Lower leg skin (tissue), 3 donors: ENCODE data around the gene AKT1S1.

Experiments used
- CTCF ChIP-seq, 3 donors: fragments of 450-650 bp; IDR thresholded peaks; one replicate each; pipeline ENCODE4 v1.5.1; 2016; ENCODE audit warnings: antibody characterized with exemption in 3 of 3, mild to moderate bottlenecking in 3 of 3, moderate library complexity in 2 of 3
- POLR2A ChIP-seq, 2 donors: fragments of 450-650 bp; IDR thresholded peaks; one replicate each; pipeline ENCODE4 v1.6.1; 2016 to 2017; ENCODE audit warnings: antibody characterized with exemption in 2 of 2, mild to moderate bottlenecking in 1 of 2, moderate library complexity in 1 of 2

DNA sequence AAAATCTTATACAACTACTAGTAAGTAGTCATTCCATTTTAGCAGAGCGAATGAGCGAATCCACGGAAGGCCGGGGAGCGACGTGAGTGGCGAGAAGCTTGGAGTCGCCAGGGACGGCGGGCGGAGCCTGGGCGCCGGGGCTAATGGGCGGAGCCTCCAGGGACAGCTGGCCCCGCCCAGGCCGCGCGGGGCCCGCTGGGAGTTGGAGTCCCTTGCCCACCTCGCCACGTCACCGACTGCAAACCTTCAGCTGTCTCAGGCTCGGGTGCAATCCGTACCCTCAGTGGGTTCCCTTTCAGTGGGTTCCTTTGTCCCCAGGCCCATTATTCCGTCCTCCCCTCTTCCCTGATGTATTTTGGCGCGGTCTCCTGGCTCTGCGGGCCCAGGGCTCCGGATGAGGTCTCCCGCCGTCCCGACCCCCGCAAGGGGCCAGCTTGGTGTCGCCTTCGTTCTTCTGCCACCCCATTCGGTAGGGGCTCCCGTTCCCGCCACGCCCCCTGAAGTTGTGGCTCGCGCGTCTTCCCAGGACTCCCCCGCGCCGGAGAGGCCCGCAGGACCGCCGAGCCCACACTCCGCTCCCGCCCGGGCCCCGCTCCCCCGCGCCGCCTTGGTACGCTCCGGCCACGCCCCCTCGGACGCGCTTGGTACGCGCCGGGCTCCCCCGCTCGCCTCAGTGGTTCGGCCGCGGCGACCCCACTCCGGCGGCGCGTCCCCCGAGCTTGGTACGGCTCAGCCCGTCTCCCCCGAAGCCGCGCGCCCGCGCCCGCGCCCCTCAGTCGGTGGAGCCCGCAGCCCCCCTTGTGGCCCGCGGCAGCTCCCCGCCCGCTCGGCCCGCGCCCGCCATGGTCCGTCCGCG, 26.4 kb downstream of the AKT1S1 start, which contains the start of gene PTOV1:
- TF ChIP-seq CTCF (IDR thresholded peaks at IDR 0.05), result peak in 1 of 3 donors; percentile 24
- TF ChIP-seq POLR2A (IDR thresholded peaks at IDR 0.05), result no peak
